HepG2 (cell line): ENCODE data around the gene MVP. TPM values are rescaled to one million over a fixed set of nuclear protein-coding genes. Genes with fewer than 3 reads are reported as not detected.
A peak's percentile ranks its signal among the peaks of the same experiment; 100 is the strongest.

Experiments
- BRCA1 ChIP-seq: sonication (generic); formaldehyde crosslinking; IDR thresholded peaks from 2 replicates; pipeline ENCODE4 v1.4.0; 2020; ENCODE audit warnings: missing genetic modification reagents
- ESRRA ChIP-seq: sonication (generic); formaldehyde crosslinking; IDR thresholded peaks from 2 replicates; pipeline ENCODE4 v1.5.1; 2020; ENCODE audit warnings: mild to moderate bottlenecking, low read depth, missing genetic modification reagents
- FOXP1 ChIP-seq, 2 experiments: fragments of 450-650 bp in 1 of 2; IDR thresholded peaks; 2 replicates each; pipeline ENCODE4 v1.6.1; 2017 to 2018; ENCODE audit warnings: antibody characterized with exemption in 1 of 2
- KLF16 ChIP-seq, 2 experiments: sonication (generic) in 1 of 2; formaldehyde crosslinking in 1 of 2; IDR thresholded peaks; 2 replicates each; pipeline versions ENCODE4 v1.6.1 to v1.8.0; 2016 to 2023; ENCODE audit warnings: missing genetic modification reagents in 2 of 2, missing compliant biosample characterization in 1 of 2
- KMT2B ChIP-seq: IDR thresholded peaks from 2 replicates; pipeline ENCODE4 v1.6.1; 2016; ENCODE audit warnings: missing genetic modification reagents, missing compliant biosample characterization
- NCOA5 ChIP-seq: sonication (generic); formaldehyde crosslinking; IDR thresholded peaks from 2 replicates; pipeline ENCODE4 v1.4.0; 2020; ENCODE audit warnings: missing genetic modification reagents
- NKX3-1 ChIP-seq: sonication (generic); formaldehyde crosslinking; IDR thresholded peaks from 2 replicates; pipeline ENCODE4 v1.5.0; 2020; ENCODE audit warnings: missing genetic modification reagents
- RBM22 ChIP-seq: fragments of 200-400 bp; formaldehyde crosslinking; optimal IDR thresholded peaks from 2 replicates; pipeline ENCODE3; 2017; ENCODE audit warnings: mild to moderate bottlenecking, low read length, moderate library complexity
- U2AF1 ChIP-seq: fragments of 200-400 bp; formaldehyde crosslinking; optimal IDR thresholded peaks from 2 replicates; pipeline ENCODE3; 2017; ENCODE audit warnings: mild to moderate bottlenecking, low read depth, low read length
- XRCC5 ChIP-seq: fragments of 200-400 bp; formaldehyde crosslinking; optimal IDR thresholded peaks from 2 replicates; pipeline ENCODE3; 2017; ENCODE audit warnings: mild to moderate bottlenecking, low read length
- ZNF570 ChIP-seq: sonication (generic); formaldehyde crosslinking; IDR thresholded peaks from 2 replicates; pipeline ENCODE4 v1.4.0; 2020; ENCODE audit warnings: mild to moderate bottlenecking, missing genetic modification reagents, borderline replicate concordance
- ZNF619 ChIP-seq: sonication (generic); formaldehyde crosslinking; IDR thresholded peaks from 2 replicates; pipeline ENCODE4 v1.4.0; 2020; ENCODE audit warnings: mild to moderate bottlenecking, missing genetic modification reagents
- polyA plus RNA-seq, 8 experiments: library from polyadenylated mRNA; depleted of rRNA in 3 of 8; stranded (reverse) in 7 of 8; unstranded in 1 of 8; fragments of >200 nt; fragmentation: Illumina TruSeq in 4 of 8; extraction: Trizol in 4 of 8; gene quantifications; 2 replicates each; pipeline versions ENCODE4 v1.2.1 to v1.2.3, GENCODE V29; 2011 to 2016; ENCODE audit warnings: low read depth in 4 of 8, missing spikeins in 1 of 8, mixed read lengths in 1 of 8; ENCODE audit not compliant: insufficient read depth in 1 of 8
- total RNA-seq, 5 experiments: library from RNA; depleted of rRNA; stranded (reverse); fragments of >200 nt; fragmentation: Illumina TruSeq; extraction: Trizol; gene quantifications; 2 replicates each; pipeline ENCODE4 v1.2.3, GENCODE V29; 2016; ENCODE audit warnings: low read depth in 1 of 5
- TF ChIP-seq, protein P1 (sequence below): sonication (generic); formaldehyde crosslinking; IDR thresholded peaks from 2 replicates; pipeline ENCODE4 v1.4.0; 2020; ENCODE audit warnings: missing genetic modification reagents
- TF ChIP-seq, protein P2 (sequence below): sonication (generic); formaldehyde crosslinking; IDR thresholded peaks from 2 replicates; pipeline ENCODE4 v1.4.0; 2020; ENCODE audit warnings: missing genetic modification reagents
- TF ChIP-seq, protein P3 (sequence below): sonication (generic); formaldehyde crosslinking; IDR thresholded peaks from 2 replicates; pipeline ENCODE4 v1.4.0; 2020; ENCODE audit warnings: missing genetic modification reagents, borderline replicate concordance

The MVP gene
- total and polyA plus RNA-seq, 2 of the 13 experiments (the other 11 are each of a cell fraction or from before 2014, with no cell fraction given): 22.9 to 43.5 TPM

DNA sequence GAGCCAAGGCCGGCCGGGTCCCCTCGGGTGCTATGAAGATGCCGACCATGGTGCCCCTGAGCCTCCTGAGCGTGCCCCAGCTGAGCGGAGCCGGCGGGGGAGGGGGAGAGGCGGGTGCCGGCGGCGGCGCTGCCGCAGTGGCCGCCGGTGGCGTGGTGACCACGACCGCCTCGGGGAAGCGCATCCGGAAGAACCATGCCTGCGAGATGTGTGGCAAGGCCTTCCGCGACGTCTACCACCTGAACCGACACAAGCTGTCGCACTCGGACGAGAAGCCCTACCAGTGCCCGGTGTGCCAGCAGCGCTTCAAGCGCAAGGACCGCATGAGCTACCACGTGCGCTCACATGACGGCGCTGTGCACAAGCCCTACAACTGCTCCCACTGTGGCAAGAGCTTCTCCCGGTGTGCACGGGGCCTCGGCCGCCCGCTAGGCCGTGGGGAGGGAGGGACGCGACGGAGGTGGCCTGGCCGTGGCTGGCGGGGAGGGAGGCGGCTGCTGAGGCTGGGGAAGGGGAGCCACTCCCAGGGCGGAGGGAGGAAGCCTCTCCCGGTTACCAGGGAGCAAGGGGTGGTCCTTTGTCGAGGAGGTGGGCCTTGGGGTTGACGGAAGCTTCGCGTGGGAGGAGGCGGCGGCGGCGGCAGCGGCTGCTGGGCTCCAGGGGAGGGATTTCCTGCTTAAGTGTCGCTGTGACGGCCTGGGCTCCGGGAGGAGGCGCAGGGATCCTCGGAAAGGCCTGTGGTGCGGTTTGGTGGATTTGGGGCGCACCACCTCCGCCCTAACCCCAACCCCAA, 12.6 kb upstream of the MVP start (continued):
- TF ChIP-seq, protein P1, sequence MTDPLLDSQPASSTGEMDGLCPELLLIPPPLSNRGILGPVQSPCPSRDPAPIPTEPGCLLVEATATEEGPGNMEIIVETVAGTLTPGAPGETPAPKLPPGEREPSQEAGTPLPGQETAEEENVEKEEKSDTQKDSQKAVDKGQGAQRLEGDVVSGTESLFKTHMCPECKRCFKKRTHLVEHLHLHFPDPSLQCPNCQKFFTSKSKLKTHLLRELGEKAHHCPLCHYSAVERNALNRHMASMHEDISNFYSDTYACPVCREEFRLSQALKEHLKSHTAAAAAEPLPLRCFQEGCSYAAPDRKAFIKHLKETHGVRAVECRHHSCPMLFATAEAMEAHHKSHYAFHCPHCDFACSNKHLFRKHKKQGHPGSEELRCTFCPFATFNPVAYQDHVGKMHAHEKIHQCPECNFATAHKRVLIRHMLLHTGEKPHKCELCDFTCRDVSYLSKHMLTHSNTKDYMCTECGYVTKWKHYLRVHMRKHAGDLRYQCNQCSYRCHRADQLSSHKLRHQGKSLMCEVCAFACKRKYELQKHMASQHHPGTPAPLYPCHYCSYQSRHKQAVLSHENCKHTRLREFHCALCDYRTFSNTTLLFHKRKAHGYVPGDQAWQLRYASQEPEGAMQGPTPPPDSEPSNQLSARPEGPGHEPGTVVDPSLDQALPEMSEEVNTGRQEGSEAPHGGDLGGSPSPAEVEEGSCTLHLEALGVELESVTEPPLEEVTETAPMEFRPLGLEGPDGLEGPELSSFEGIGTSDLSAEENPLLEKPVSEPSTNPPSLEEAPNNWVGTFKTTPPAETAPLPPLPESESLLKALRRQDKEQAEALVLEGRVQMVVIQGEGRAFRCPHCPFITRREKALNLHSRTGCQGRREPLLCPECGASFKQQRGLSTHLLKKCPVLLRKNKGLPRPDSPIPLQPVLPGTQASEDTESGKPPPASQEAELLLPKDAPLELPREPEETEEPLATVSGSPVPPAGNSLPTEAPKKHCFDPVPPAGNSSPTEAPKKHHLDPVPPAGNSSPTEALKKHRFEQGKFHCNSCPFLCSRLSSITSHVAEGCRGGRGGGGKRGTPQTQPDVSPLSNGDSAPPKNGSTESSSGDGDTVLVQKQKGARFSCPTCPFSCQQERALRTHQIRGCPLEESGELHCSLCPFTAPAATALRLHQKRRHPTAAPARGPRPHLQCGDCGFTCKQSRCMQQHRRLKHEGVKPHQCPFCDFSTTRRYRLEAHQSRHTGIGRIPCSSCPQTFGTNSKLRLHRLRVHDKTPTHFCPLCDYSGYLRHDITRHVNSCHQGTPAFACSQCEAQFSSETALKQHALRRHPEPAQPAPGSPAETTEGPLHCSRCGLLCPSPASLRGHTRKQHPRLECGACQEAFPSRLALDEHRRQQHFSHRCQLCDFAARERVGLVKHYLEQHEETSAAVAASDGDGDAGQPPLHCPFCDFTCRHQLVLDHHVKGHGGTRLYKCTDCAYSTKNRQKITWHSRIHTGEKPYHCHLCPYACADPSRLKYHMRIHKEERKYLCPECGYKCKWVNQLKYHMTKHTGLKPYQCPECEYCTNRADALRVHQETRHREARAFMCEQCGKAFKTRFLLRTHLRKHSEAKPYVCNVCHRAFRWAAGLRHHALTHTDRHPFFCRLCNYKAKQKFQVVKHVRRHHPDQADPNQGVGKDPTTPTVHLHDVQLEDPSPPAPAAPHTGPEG: peak; percentile 96
- TF ChIP-seq NCOA5 (CRISPR knock-in tag) (0 out of 2 replicates have a peak, but pooled peaks have one; percentile 33), ZNF619 (CRISPR knock-in tag) (peak; percentile 88), RBM22 (peak; percentile 83), U2AF1 (peak; percentile 67), ZNF570 (CRISPR knock-in tag) (peak; percentile 98; the same call in 1 of the 2 replicates), BRCA1 (peak; percentile 92; the same call in 1 of the 2 replicates), NKX3-1 (CRISPR knock-in tag) (peak; percentile 97), KLF16 (CRISPR knock-in tag; IDR thresholded peaks at IDR 0.05) (peak; percentile 84 to 98; a peak in 3 of 4 replicates), FOXP1 (IDR thresholded peaks at IDR 0.05) (no peak), FOXP1 (CRISPR knock-in tag; IDR thresholded peaks at IDR 0.05) (no peak), XRCC5 (peak; percentile 67), KMT2B (CRISPR knock-in tag) (peak; percentile 81; the same call in 1 of the 2 replicates), ESRRA (peak; percentile 83)
- TF ChIP-seq, protein P2, sequence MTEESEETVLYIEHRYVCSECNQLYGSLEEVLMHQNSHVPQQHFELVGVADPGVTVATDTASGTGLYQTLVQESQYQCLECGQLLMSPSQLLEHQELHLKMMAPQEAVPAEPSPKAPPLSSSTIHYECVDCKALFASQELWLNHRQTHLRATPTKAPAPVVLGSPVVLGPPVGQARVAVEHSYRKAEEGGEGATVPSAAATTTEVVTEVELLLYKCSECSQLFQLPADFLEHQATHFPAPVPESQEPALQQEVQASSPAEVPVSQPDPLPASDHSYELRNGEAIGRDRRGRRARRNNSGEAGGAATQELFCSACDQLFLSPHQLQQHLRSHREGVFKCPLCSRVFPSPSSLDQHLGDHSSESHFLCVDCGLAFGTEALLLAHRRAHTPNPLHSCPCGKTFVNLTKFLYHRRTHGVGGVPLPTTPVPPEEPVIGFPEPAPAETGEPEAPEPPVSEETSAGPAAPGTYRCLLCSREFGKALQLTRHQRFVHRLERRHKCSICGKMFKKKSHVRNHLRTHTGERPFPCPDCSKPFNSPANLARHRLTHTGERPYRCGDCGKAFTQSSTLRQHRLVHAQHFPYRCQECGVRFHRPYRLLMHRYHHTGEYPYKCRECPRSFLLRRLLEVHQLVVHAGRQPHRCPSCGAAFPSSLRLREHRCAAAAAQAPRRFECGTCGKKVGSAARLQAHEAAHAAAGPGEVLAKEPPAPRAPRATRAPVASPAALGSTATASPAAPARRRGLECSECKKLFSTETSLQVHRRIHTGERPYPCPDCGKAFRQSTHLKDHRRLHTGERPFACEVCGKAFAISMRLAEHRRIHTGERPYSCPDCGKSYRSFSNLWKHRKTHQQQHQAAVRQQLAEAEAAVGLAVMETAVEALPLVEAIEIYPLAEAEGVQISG (CRISPR knock-in tag): peak; percentile 94
- TF ChIP-seq, protein P3, sequence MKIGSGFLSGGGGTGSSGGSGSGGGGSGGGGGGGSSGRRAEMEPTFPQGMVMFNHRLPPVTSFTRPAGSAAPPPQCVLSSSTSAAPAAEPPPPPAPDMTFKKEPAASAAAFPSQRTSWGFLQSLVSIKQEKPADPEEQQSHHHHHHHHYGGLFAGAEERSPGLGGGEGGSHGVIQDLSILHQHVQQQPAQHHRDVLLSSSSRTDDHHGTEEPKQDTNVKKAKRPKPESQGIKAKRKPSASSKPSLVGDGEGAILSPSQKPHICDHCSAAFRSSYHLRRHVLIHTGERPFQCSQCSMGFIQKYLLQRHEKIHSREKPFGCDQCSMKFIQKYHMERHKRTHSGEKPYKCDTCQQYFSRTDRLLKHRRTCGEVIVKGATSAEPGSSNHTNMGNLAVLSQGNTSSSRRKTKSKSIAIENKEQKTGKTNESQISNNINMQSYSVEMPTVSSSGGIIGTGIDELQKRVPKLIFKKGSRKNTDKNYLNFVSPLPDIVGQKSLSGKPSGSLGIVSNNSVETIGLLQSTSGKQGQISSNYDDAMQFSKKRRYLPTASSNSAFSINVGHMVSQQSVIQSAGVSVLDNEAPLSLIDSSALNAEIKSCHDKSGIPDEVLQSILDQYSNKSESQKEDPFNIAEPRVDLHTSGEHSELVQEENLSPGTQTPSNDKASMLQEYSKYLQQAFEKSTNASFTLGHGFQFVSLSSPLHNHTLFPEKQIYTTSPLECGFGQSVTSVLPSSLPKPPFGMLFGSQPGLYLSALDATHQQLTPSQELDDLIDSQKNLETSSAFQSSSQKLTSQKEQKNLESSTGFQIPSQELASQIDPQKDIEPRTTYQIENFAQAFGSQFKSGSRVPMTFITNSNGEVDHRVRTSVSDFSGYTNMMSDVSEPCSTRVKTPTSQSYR (CRISPR knock-in tag): peak; percentile 65
